GOT3 (cell line): ENCODE data around the gene WASHC2C.
"Not testable (repeated sequence)": the region's sequence is repeated elsewhere in the genome, so short reads cannot be mapped to it uniquely, and the experiment has no call there.

Experiments
- DNase-seq: peaks from one replicate; lab custom pipeline; 2025; ENCODE audit warnings: mixed read lengths; lab: John Stamatoyannopoulos, UW

The WASHC2C gene

DNA sequence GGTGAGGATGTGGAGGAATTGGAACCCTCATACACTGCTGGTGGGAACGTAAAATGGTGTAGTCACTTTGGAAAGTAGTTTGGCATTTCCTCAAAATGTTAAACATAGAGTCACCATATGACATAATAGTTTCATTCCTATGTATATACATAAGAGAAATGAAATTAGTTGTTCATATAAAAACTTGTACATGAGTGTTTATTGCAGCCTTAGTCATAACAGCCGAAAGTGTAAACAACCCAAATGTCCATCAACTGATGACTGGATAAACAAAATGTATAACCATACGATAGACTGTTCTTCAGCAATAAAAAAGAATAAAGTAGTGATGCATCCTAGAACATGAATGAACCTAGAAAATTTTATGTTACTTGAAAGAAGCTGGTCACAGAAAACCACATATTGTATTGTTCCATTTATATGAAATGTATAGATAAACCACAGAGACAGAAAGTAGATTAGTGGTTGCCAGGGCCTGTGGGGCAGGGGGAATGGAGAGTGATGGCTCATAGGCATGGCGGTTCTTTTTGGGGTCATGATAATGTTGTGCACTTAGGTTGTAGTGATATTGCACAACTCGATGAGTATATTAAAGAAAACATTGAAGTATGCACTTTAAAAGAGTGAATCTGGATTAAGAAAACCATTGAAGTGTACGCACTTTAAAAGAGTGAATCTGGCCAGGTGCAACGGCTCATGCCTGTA lies 44.8 kb downstream of the WASHC2C start:
- DNase-seq = not testable (repeated sequence)

DNA sequence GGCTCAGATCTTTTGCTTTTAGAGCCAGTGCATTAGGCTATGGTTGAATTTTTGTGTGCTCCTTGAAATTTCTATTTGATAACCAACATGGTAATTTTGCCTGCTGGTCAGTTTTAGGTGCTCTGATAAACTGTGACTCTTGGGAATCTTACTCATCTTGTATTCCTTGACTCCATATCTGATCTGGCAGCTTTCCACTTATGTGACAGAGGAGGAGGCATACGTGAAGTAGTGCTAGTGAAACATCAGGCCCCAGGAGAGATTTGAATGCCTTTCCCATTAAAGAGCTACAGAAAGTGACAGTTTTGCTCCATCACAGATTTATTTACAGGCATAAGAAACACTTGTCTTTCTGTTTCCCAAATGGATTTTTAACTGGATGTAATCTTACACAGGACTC lies 59.2 kb downstream of the WASHC2C start:
- not testable (repeated sequence) for DNase-seq

DNA sequence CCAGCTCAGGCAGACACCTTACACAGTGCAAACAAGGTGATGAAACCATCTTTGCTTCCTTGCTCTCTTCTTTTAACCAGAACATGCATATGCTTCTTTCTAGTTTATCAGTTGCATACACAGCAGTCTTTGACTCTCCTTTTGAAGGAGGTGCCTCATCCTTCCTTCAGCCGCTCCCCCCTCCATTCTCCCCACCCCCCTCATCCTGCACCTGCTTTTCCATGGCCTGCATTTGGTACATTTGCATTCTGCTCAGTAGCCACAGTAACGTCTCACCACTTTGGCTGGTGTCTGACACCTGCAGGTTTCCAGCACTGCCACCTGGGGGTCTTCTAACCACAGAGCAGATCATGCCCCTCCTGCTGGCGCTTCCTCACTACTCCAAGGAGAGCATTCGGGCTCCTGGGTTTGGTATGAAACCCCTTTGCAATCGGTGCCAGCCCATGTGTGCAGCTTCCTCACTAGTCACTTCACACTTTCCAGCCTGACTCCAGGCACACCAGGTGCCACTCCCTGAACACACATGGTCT lies 60.2 kb downstream of the WASHC2C start:
- DNase-seq = not testable (repeated sequence)

DNA sequence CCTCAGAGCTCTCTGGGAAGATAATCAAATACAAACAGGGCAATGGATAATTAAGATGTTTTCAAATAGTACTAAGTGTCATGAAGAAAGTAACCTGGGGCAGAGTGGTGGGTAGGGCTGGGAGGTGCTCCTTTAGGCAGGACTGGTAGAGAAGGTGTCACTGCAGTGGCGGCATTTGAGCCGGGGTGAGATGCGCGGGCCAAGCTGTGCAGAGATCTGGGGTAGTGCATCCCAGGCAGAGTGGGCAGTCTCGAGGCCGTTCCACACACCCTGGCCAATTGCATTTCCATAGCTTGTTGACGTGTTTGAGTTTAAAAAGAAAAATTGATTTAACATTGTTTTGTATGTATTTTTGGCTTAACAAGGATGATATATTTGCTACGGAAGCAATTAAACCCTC lies 62.9 kb downstream of the WASHC2C start:
- not testable (repeated sequence) for DNase-seq

DNA sequence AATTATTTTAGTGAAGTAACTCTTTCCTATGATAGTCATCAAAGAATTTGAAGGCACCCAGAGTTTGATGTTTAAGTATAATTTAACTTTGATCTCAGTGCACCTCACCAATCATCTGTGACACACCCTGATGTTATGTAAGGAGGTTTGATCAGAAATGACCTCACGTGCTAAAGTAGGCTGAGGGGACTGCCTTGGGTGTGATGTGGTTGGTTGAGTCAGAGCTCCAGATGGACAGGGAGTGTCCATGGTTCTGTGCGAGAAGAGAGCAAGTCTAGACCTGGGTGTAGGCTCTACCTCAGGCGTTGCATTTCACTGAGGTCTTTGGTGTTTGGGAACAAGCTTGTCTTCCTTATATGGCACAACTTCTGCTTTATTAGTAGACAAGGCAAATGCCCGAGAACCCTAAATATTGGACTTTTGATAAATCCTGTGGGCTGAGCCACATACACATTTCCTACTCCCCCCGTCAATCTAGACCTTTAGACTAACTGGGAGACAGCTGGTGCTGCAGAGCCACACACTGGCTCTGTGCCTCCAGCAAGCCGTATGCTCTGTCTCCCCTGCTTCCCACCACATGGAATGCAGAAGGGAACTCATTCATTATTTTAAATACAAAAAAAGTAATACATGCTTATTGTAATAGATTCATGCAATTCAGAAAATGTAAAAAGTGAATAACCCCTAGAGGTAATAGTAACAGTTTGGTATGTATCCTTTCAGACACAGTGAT lies 63.8 kb downstream of the WASHC2C start:
- DNase-seq = not testable (repeated sequence)

DNA sequence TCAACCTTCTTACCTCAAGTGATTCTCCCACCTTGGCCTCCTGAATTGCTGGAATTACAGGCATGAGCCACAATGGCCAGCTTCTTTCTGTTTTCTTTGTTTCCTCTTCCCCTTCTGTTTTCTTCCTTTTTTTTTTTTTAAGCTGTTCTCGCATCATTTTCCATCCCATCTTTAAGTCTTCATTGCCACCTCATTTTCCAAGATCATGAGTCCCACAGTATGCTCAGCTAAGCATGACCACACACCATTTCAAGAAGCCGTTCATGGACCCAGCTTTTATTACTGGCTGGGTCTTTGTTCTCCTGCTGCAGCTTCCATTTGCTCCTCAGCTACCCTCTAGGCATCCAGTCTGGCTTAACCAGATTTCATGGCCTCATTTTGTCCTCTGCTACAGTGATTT lies 67.7 kb downstream of the WASHC2C start:
- not testable (repeated sequence) for DNase-seq

DNA sequence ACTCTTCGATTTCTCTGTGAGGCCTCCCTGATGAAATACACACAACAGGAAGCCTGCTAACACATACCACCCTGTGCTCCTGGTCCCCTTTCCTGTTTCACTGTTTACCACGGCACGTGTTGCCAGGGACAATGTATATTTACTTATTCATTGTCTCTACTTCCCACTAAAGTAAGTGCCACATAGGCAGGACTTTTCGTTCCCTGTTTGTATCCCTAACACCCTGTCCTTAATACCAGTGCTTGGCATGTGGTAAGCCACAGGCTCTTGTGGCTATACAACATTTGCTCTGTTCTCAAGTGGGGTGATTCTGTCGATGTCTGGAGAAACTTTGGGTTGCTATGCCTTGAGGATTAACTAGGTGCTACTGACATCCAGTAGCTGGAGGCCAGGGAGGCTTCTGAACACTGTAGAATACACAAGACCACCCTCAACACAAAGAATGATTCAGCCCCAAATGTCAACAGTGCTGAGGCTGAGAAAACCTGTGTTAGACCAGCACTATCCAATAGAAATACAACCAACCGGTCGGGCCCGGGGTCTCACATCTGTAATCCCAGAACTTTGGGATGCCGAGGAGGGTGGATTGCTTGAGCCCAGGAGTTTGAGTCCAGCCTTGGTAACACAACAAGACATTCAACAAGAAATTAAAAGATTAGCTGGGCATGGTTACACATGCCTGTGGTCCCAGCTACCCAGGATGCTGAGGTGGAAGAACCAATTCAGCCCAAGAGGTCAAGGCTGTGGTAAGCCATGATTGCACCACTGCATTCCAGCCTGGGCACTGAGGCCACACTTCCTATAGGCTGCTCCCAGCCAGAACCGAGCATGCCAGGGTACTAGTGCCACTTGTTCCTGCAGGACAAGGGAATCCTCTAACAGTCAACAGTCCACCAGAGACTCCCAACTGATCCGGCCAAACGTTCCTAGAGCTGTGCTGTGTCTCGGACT lies 76.3 kb downstream of the WASHC2C start:
- not testable (repeated sequence) for DNase-seq

DNA sequence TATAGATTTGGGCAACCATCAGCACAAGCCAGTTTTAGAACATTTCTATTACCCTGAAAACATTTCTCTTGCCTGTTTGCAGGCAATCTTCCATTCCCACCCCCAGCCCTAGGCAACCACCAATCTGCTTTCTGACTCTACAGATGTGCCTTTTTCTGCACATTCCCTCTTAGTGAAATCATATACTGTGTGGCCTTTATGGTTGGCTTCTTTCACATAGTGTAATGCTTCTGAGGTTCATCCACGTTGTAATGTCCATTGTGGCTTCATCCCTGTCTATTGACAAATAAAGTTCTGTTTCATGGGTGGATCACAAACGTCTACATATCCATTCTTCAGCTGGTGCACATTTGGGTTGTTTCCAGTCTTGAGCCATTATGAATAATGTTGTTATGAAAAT lies 77.9 kb downstream of the WASHC2C start:
- not testable (repeated sequence) for DNase-seq

DNA sequence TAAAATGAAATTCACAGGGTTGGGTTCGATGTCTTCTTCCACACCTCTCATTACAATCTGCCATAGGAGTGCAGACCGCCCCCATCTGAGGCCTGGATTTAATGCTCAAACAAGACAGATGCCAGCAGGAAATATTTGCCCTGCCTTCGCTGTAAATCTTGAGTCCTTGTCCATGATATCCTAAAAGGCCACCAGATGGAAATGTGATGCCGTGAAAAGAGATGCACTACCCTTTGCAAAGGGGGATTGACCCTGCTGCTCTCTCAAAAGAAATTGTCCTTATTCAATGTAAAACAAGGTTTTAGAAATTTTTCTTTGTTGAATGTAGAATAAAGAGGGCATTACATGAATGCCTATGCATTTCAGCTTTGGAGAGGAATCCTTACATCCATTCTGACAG lies 82.8 kb downstream of the WASHC2C start:
- DNase-seq = no peak

DNA sequence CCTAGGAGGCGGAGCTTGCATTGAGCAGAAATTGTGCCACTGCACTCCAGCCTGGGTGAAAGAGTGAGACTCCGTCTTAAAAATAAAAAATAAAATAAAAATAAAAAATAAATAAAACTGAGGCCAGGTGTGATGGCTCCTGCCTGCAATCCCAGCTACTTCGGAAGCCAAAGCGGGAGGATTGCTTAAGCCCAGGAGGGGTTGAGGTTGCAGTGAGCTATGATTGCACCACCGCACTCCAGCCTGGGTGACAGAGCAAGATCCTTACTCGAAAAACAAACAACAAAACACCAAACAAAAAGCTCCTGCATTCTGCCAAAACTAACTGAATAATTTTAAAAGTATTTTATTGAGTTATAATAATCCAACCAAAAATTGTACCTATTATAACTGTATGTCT lies 84.0 kb downstream of the WASHC2C start:
- DNase-seq = no peak

DNA sequence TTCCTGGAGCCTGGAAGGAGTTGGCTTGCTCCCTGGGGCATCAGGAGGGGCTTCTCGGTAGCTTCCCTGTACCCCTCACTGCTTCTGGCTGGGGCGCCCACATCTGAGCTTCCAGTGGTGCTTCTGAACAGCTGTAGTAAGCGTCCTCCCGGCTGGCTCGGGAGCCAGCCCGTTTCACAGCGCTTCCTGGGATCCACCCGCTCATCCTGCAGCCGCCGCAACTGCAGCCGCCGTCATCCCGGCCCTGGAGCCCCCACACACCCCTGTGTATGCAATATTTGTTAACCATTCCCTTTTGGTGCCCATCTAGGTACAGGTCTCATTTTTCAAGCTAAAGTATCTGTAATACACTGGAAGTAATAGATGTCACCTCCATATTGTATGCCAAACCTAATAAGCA lies 85.9 kb downstream of the WASHC2C start:
- not testable (repeated sequence) for DNase-seq

DNA sequence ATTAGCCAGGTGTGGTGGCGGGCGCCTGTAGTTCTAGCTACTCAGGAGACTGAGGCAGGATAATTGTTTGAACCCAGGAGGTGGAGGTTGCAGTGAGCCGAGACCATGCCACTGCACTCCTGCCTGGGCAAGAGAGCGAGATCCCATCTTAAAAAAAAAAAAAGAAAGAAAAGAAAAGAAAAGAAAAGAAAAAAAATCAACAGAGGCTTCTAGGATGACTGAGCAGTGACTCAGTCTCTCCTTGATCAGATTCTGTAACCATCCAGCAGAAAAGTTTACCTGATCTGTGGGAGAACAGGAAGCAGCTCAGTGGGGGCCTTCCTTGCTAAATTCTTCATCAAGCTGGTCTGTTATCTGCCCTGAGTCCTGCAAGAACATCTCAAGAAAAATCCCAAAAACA lies 87.1 kb downstream of the WASHC2C start:
- not testable (repeated sequence) for DNase-seq

DNA sequence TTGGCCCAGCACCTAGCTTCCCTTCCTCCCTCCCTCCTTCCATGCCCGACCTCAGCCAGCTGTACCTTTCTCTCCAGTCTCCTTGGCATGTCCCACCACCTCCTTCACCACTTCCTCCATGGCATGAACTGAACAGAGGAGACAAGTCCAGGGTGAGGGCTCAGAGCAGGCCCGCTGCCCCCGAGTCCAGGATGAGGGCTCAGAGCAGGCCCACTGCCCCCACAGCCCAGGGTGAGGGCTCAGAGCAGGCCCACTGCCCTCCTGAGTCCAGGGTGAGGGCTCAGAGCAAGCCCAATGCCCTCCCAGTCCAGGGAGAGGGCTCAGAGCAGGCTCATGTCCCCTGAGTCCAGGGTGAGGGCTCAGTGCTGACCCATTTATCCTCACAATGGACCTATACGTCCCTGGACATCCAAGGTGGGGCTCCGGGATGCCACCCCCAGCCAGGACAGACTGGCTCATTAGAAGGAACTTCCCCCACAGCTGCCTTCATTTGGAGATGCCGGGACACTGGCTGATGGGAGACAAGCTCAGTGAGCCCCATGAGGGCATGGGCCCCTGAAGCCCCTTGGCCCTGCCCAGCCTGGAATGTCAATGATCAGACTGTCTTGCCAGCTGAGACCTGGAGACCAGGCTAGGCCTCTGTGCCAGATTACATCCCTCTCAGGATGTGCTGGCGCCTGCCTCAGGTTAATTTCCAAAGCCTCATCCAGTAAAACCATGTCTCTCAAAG lies 90.2 kb downstream of the WASHC2C start:
- DNase-seq = no peak

DNA sequence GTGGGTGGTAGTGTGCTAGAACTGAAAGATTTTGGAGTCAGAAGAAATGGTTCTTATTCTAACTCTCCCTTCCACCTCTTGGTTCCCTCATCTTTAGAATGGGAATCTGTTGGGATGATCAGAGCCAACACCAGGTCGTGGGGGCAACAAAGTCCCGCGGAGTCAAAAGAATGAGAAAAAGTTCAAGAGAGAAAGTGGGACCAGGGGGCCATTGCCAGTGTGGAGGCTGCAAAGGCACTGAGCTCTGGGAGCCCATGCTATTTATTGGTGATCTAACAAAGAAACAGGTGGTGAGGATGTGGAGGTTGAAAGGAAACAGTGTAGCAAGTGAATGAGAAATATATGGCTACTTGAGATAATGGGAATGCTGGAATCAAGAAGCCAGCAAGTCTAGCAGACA lies 90.8 kb downstream of the WASHC2C start:
- no peak for DNase-seq

DNA sequence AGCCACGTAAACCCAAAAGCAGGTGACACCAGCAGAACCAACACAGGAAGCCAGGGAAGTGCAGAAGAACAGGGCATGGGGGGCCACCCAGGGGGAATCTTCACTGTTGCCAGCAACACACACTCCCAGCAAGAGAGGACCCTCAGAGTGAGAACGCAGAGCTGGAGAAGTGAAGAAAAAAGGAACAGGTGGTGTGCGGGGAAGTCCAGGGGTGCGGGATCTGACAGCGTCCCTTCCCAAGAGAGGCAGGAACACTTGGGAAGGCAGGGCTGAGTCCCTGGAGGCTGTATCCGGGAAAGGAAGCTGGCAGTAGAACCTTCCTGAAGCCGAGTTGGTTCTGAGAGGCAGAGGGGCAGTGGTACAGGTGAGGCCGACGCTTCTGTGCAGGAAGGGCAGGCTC lies 92.5 kb downstream of the WASHC2C start:
- no peak for DNase-seq

DNA sequence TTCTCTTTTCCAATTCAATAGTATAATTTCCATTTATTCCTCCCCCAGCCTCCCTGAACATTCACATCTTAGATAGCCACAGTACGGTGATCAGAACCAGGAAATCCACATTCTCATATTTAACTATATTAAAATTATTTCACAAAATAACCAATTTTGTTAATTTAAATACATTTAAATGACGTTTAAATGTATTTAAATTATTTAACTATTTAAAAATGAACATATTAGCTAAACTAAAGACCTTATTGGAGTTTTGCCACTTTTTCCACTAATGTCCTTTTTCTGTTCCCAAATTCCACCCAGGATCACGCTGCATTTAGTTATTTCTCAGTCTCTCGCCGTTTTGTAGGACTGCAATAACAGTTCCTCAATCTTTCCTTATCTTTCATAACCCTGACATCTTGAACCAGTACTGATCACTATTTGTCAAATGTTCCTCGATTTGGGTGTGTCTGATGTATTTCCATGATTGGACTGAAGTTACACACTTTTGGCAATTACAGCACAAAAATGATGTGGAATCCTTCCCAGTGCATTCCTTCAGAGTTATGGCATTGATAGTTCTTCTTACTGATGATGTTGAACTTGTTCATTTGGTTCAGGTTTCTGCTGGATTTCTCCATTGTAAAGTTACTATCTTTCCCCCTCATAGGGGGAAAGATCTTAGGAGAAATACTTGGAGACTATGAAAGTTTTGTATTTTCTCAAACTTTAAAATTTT lies 93.2 kb downstream of the WASHC2C start:
- DNase-seq = not testable (repeated sequence)

DNA sequence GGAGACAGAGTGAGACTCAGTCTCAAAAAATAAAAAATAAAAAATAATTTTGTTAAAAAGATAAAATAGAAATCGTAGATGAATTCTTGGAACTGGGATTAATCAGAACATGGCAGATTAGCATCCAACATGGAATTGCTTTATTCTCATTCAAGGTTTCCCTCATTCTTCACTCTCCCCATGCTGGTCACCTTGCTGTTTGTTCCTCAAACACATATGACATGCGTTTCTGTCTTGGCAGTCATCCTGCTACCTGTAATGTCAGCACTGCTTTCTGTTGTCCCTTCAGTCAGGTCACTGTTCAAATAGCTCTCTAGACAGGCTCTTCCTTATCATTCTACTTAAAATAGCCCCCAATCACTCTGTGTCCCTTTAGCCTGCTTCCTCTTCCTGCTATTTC lies 95.9 kb downstream of the WASHC2C start:
- DNase-seq = not testable (repeated sequence)
